Neural progenitor cell (in vitro differentiated cells): ENCODE measurements around the gene NFATC2IP.

Experiments used
- CTCF ChIP-seq: fragments of 200-600 bp; sonication (generic); IDR thresholded peaks from 2 replicates; pipeline ENCODE4 v1.5.1; 2017; ENCODE audit warnings: antibody characterized with exemption, mild to moderate bottlenecking
- EZH2phosphoT487 ChIP-seq: fragments of 200-600 bp; sonication (generic); IDR thresholded peaks from 2 replicates; pipeline ENCODE4 v1.6.1; 2017; ENCODE audit warnings: antibody characterized with exemption

GRCh38 chr16:28937222-28937876, 13.4 kb upstream of the NFATC2IP start:
- TF ChIP-seq CTCF (no peak), EZH2phosphoT487 (no peak)
